Peyer's patch (tissue), 4 donors: ENCODE data around the gene RBM34.

ENCODE experiments used
- CTCF ChIP-seq, 6 experiments: fragments of 450-650 bp in 4 of 6; fragments of 200-600 bp in 2 of 6; sonication (generic) in 1 of 6; IDR thresholded peaks; one replicate each; pipeline ENCODE4 v1.5.1; 2017 to 2019; ENCODE audit warnings: antibody characterized with exemption in 6 of 6, mild to moderate bottlenecking in 3 of 6, moderate library complexity in 1 of 6
- POLR2A ChIP-seq, 2 donors: fragments of 450-650 bp; IDR thresholded peaks; one replicate each; pipeline ENCODE4 v1.5.1; 2017; ENCODE audit warnings: antibody characterized with exemption in 2 of 2, mild to moderate bottlenecking in 2 of 2, moderate library complexity in 2 of 2

GRCh38 chr1:235113183-235113917 is 47.7 kb downstream of the RBM34 start:
- TF ChIP-seq CTCF (IDR thresholded peaks at IDR 0.05) (no peak), POLR2A (IDR thresholded peaks at IDR 0.05) (no peak)
